ENCODE measurements around the gene IRAK2. TPM values are rescaled to one million over a fixed set of nuclear protein-coding genes. Genes with fewer than 3 reads are reported as not detected.

Gene IRAK2
- total RNA-seq, 1 donor from 2014 or later = 10.6 TPM

- Histone ChIP-seq H3K4me1 (peaks cover 90% of the 10 kb centered on the region), H3K27me3 (no peaks in the 10 kb centered on the region), H3K36me3 (no peaks in the 10 kb centered on the region), H3K27ac (peak overlapping the region; percentile 97), H3K9me3 (no peaks in the 10 kb centered on the region), H3K4me3 (no peak overlapping the region)
- TF ChIP-seq POLR2AphosphoS5 (IDR thresholded peaks at IDR 0.05; ENCODE audit: insufficient read depth in 1 of 2, low read depth in 1 of 2) = peak; percentile 63 to 87
- no peak for TF ChIP-seq POLR2A (IDR thresholded peaks at IDR 0.05)
- TF ChIP-seq, protein P1, sequence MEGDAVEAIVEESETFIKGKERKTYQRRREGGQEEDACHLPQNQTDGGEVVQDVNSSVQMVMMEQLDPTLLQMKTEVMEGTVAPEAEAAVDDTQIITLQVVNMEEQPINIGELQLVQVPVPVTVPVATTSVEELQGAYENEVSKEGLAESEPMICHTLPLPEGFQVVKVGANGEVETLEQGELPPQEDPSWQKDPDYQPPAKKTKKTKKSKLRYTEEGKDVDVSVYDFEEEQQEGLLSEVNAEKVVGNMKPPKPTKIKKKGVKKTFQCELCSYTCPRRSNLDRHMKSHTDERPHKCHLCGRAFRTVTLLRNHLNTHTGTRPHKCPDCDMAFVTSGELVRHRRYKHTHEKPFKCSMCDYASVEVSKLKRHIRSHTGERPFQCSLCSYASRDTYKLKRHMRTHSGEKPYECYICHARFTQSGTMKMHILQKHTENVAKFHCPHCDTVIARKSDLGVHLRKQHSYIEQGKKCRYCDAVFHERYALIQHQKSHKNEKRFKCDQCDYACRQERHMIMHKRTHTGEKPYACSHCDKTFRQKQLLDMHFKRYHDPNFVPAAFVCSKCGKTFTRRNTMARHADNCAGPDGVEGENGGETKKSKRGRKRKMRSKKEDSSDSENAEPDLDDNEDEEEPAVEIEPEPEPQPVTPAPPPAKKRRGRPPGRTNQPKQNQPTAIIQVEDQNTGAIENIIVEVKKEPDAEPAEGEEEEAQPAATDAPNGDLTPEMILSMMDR (IDR thresholded peaks at IDR 0.05) = no peak
- intact Hi-C loops (cut with DNase I) = no loop called here
- DNase-seq (ENCODE audit: extremely low spot score in 2 of 2) = peak in 1 of 2 donors; percentile 95
Observed at GRCh38 chr3:10189557-10190354, 25.0 kb downstream of the IRAK2 start.

DNA sequence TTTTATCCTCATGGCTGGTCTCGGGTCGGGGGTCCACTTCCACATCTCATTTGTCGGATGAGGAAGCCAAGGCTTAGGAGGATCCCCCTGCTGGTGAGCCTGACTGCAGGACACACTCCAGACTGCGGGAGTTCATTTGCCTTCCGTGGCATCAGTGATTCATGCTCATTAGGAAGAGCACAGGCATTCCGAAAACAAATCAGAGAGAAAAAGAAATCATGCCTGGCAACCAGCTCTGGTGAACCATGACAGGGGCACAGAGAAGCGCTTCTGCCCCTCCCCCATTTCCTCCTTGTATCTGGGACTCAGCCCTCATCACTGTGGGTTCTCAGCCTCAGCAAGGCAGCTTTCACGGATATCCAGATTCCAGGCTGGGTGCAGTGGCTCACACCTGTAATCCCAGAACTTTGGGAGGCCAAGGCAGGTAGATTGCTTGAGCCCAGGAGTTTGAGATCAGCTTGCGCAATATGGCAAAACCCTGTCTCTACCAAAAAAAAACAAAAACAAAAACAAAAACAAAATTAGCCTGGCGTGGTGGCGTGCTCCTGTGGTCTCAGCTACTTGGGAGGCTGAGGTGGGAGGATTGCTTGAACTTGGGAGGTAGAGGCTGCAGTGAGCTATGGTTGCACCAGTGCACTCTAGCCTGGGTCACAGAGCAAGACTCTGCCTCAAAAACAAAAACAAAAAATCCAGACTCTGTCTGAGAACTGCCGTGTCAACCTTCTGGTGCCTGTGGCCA, 28.4 kb downstream of the IRAK2 start:
- intact Hi-C loops (cut with DNase I) = no loop called here
- TF ChIP-seq, protein P1 (IDR thresholded peaks at IDR 0.05) = peak in 1 of 3 experiments; percentile 11
- TF ChIP-seq POLR2AphosphoS5 (IDR thresholded peaks at IDR 0.05; ENCODE audit: insufficient read depth in 1 of 2, low read depth in 1 of 2) = peak in 1 of 2 donors; percentile 19
- TF ChIP-seq POLR2A (IDR thresholded peaks at IDR 0.05) = no peak
- Histone ChIP-seq H3K36me3 (no peaks in the 10 kb centered on the region), H3K27ac (peak overlapping the region; percentile 97), H3K4me1 (peaks cover 89% of the 10 kb centered on the region), H3K4me3 (no peak overlapping the region), H3K9me3 (no peaks in the 10 kb centered on the region), H3K27me3 (no peaks in the 10 kb centered on the region)
- no peak for DNase-seq (ENCODE audit: extremely low spot score in 2 of 2)

DNA sequence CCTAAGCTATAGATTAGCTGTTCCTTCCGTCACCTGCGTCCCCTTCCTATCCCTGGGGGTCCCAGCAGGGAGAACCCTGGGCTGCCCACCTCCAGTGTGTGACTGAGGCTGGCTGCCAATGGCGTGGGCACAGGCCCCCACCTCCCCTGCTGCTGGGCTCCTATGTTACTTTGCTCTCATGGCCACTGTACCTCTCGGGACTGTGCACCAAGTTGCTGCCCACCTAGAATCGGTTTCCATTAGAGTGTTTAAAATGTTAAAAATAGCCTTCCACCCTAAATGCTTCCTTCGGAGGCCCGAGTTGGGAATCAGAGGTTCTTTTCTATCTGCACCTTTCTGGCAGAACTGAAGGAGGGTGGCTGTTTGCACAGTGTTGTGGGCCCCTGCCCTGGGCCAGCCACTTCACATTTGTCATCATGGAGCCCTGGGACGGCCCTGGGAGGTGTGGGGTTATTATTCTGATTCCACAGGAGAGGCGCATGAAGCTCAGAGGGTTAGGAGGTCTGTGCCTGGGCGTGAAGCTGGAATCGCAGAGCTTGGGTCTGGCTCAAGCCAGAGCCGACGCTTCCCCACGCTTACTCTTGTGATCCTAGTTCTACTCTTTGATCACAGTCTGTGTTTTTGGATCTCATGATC, 29.1 kb downstream of the IRAK2 start:
- TF ChIP-seq, protein P1 (IDR thresholded peaks at IDR 0.05) = no peak
- TF ChIP-seq POLR2AphosphoS5 (IDR thresholded peaks at IDR 0.05; ENCODE audit: insufficient read depth in 1 of 2, low read depth in 1 of 2) = no peak
- no peak for TF ChIP-seq POLR2A (IDR thresholded peaks at IDR 0.05)
- Histone ChIP-seq H3K9me3 (no peaks in the 10 kb centered on the region), H3K27me3 (no peaks in the 10 kb centered on the region), H3K36me3 (no peaks in the 10 kb centered on the region), H3K4me1 (peaks cover 89% of the 10 kb centered on the region), H3K27ac (peak overlapping the region; percentile 97), H3K4me3 (no peak overlapping the region)
- intact Hi-C loops (cut with DNase I) = no loop called here
- no peak for DNase-seq (ENCODE audit: extremely low spot score in 2 of 2)

- intact Hi-C loops (cut with DNase I) = no loop called here
- Histone ChIP-seq H3K27ac (peak overlapping the region; percentile 97), H3K9me3 (no peaks in the 10 kb centered on the region), H3K27me3 (no peaks in the 10 kb centered on the region), H3K36me3 (no peaks in the 10 kb centered on the region), H3K4me3 (no peak overlapping the region), H3K4me1 (peaks cover 89% of the 10 kb centered on the region)
- no peak for DNase-seq (ENCODE audit: extremely low spot score in 2 of 2)
- peak in 1 of 2 donors; percentile 35 for TF ChIP-seq POLR2AphosphoS5 (IDR thresholded peaks at IDR 0.05; ENCODE audit: insufficient read depth in 1 of 2, low read depth in 1 of 2)
- TF ChIP-seq POLR2A (IDR thresholded peaks at IDR 0.05) = no peak
Observed at GRCh38 chr3:10194328-10195071, 29.8 kb downstream of the IRAK2 start.
